Measurements from ENCODE around the gene CAMTA1.
A peak's percentile ranks its signal among the peaks of the same experiment; 100 is the strongest.

The CAMTA1 gene

DNA sequence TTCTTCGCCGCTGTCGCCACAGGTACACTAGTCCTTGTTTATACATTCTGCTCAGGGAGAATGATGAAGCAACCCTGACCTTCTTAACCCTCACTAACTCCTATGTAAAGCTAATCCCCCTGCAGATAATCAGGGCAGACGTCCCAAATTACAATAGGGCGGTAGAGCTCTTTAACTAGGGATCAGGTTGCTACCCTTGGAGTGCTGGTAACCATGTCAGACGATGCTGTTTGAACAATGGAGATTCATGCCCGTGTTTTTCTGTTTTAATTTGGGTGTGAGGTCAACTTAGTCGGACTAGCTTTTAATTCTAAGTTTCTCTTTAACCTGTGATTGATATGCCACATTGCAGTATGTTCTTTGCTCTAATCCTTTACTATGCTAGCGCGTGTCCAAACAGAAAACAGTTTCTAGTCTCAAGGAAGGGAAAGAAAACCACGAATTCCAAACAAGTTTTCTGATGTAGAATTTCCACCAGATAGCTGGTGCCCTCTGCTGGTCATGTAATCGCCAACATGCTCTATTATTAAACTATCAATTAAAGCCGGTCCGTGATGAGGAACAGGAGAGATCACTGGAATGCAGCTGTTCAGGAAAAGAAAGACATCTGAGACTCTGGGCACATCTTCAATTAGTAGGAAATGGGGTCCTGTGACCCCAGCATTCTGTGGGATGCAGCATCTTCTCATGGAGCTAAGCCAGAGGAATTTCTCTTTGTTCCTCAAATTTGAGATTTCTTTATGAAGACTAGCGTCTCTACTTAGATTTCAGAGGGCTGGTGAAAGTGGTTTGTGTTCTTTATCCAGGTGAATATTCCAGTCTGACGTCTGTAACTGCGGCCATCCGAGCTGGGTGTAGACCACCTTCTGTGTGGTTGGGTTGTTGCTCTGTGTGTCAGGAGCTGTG is 967.5 kb downstream of the CAMTA1 start:
- DNase-seq: peak; percentile 33

DNA sequence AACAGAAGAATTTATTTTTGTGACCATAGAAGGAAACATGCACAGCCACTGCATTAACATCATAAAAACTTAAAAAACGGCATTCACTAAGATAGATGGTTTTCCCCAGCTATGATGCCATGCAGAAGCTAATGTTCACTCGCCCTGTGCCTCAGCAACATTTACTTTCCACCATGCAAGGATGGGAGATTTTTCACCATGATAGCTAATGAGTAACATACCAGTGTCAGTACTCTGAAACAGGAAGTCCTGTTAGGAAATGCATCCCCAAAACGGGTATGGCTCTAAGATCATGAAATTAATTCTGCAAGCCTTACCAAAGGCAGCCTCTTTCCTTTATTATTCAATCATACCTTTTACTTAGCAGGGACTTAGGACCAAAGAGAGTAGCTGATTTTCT is 968.4 kb downstream of the CAMTA1 start:
- DNase-seq: no peak

DNA sequence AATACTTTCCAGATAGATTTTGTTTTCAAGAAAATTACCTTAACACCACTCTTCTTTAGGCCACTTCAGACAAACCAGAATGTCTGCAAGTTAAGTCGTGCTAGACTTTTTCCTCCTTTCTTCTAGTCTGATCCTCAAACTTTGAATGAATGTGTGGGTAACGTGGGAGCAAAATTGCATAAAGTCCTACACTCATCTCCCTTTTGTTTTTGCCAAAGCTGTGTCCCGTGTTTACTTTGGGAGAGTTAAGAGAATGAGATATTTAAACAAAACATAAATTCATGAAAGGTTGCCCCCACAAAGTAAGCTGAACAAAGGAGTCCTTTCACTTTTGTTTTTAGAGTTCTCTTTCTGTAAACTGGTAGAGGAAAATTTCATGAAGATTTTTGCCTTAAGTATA is 969.0 kb downstream of the CAMTA1 start:
- DNase-seq: no peak

DNA sequence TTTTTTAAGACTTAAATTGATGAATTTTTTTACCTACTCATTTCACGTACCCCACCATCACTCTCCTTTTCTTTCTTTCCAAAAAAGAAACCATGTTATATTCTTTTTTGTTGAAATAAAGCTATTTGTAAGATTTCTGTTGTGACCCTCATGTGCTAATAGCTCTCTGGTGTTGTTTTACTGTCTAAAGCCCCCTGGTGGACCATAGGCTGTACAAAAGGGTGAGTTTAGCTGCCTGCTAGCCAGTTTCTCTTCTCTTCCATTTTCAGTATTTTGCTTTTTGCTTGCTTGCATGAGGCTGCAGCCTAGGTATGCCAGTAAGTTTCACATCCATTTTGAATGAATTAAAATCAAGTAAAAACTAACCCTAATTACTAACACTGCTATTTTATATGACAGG is 970.2 kb downstream of the CAMTA1 start:
- DNase-seq: no peak

DNA sequence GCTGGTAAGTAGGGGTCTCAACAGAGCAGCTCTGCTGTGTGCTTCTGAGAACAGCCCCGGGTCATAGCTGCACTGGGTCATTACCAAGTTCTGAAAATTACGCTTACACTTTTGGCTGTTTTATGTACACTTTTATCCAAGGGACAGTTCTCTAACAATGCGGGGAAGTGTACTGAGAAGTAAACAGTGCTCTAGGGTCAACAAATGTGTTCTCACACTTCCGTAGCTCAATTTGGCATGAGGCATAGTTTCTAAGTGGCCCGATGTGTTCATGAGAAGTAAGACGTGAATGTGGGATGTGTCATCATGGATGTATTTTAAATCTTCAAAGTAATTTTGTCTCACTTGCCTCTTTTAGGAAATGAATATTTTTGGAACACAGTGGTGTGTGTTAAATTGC is 975.0 kb downstream of the CAMTA1 start:
- no peak for DNase-seq

DNA sequence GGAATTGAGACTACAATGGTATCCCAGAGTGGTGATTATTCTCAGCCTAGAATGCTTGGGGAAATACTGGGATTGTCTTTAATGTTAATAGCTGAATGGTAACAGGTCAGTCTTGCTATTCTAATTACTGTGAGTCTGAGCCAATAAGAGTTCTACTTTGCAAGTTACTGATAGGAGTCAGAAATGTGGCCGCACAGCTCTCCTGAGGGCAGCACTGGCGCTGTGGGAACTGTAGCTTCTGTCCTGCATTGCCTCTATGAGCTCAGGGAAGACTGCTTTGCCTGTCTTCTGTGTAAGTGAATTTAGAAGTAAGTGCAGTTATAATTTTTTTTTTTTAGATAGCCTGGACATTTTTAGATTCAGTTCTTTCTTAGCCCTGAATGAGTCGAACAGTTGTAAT is 975.8 kb downstream of the CAMTA1 start:
- no peak for DNase-seq

DNA sequence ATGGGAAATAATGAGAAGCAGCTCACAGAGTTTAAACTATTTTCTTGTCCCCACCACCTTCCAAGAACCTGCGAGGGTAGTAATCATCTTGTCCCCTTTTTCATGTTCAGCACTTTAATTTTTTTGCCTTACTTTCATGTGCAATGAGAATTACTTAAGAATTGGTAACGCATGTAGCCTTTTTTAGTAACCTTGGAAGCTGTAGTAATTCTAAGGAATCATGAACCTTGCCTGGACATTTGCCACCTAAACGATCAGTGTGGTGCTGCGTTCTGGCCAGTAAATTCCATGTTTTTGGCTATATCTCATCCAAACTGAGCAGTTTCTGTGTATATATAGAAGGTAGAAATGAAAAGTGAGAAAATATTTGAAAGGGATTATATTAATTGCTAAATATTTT is 981.9 kb downstream of the CAMTA1 start:
- no peak for DNase-seq

DNA sequence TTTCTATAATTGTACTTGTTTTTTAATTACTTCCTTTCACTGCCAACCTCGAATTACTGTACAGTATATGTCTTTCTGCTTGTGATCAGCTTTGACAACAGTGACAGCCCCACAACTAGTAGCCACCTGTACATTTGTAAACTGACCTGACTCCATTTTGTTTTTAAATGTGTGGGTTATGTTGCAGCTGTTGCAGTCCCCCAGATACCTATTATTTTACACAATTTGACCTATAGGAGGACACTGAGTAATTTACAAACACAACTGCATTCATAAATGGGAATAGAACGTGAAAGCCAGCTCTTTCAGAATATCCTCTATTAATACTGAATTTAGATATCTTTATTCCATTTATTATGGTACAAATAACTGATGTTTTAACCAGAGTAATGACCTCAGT is 983.3 kb downstream of the CAMTA1 start:
- no peak for DNase-seq

DNA sequence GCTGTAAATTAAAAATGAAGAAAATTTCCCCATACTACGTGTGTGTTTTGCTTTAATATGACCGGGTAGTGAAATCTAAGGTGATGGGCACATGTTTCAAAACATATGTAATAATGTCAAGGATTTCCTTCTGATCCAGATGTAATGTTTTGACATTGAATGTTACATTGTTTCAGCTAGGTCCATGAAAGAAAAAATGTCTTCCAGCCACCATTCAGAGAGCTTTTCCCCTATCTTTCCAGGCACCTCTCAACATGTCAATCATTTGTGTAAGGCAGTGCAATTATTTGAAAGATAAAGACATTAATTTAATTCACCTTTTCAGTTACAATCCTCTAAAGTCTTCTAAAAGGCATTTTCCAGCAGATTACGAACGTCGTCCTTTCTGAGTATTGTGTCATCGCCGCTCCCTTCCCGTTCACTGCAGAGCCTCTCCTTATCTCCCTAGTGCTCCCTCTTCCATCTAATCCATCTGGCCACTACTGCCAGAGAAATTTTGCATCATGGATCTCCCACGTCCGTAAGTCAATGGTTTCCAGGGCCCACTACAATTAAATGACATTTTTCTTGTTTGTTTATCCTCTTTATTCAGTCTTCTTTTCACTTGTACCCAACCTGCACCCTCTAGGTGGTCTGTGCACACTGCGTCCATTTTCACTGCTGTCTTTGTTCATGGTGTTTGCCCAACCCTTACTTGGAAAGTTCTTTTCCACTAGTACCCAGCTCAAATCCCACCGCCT is 984.6 kb downstream of the CAMTA1 start:
- DNase-seq: no peak

DNA sequence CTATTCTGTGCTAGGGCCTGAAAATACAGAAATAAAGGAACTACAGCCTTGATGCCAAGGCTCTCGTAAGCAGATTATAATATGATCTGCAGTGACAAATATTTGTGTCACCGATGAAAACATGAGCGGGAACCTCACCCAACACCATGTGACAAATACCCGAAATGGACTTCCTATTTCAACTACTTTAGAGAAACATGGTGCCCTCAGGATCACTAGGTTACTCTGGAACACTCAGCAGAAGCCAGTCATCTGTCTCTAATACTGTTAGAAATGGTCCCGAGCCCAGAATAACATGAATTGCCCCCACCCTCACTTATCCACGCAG is 985.4 kb downstream of the CAMTA1 start:
- DNase-seq: no peak

DNA sequence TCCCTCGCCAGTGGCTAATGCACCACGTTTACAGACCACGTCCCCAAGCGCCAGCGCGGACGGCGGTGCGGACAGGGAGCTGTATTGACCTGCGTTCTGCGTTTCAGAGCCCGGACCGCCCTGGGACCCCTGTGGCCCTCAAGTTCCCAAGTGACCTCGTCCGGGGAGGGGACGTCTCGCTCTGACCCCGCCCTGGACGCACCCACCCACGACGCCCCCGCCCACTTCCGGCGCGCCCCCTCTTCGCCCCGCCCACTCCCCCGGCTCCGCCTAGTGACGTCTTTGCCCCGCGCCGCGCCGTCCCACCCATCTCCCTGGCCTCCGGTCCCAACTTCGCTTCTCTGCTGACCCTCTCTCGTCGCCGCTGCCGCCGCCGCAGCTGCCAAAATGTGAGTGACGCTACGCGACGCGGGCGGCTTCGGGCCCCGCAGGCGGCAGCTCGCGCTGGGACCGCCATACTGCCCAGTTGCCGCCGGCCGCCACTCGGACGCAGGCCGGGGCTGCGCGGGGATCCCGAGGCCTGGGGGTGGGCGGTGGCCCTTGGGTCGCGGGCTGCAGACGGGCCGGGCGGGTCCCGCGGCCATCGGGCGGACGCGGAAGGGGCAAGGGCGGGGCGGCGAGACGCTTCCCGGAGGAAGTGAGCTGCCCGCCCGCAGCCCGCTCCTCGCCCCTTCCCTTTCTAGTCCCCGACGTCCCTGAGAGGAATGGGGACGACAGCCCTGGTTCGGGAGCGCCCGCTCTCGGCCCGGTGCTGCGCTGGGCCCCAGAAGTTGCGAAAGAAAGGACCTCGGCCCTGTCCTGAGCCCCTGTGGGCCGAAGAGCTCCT is 986.0 kb downstream of the CAMTA1 start, which contains the start of gene VAMP3:
TSS of gene VAMP3 (plus strand) at position 300 of the 826 bp plus-strand sequence. CDS start at position 388, 88 bp downstream.
- peak; percentile 72 for DNase-seq

DNA sequence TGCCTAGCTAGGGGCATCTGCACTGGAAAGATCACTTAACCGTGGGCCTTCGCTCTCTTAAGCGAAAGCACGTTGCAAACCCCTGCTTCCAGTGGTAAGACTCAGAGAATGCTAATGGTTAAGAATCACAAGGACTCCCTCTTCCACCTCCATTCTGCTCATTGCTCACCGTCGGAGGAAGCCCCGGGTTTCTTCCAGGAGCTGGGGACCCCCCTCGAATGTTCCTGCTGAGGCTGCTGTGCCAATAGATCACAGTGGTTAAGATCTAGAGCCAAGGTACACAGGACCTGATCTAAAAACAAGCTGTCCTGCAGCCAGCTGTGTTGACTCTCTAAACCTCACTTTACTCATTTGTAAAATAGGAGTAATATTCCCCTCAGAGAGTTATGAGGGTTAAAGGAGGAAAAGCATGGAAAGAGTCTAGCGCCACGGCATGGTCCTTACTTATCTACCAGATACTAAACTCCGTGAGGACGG is 986.6 kb downstream of the CAMTA1 start:
- no peak for DNase-seq

DNA sequence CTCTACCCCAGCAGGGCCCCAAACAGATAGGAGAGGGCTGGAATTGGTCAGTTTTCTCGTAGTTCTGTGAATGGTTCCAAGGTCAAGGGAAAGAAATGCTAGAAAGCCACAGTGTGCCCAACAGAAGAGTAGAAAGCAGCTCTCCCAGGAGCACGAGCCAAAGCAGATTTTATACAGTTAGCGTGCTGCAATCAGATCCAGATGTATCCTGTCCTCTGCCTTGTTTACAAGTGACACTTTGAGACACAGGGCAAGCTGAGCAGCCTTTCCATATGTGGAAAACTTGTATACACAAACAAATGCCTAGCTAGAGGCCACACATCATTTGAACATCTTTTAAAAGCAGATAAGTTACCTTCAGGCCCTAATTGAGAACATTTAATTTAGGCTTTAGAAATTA is 992.3 kb downstream of the CAMTA1 start:
- DNase-seq: no peak

DNA sequence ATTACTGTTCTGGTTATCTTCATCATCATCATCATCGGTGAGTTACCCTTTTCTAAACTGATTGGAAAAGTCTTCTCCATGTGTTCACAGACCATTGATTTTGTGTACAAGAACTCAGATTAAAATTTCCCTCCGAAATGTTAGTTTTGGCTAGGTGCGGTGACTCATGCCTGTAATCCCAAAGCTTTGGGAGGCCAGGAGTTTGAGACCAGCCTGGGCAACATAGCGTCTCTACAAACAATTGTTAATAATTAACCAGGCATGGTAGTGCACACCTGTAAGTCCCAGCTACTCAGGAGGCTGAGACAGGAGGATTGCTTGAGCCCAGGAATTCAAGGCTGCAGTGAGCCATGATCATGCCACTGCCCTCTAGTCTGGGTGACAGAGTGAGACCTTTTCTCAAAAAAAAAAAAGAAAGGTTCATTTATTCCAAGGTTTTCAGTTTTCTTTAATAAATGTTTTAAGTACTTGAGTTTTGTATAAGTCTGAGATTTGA is 992.9 kb downstream of the CAMTA1 start:
- no peak for DNase-seq

DNA sequence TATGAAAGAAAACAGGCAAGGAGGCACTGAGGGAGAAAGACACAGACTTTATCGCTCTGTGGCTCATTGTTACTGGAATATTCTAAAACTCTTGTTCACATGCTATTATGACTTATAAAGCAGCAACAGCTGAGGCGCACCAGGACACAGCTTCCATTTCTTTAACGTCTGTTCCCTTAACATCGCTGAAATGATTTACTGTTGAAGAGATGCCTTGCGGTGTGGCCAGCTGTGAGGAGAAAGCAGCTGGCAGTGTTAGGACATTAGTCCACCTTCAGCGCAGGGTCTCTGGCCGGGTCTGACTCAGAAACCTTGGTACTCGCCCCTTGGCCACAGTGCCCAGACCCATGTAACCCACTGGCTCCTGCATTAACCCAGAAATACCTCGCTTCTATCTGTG is 995.7 kb downstream of the CAMTA1 start:
- no peak for DNase-seq

DNA sequence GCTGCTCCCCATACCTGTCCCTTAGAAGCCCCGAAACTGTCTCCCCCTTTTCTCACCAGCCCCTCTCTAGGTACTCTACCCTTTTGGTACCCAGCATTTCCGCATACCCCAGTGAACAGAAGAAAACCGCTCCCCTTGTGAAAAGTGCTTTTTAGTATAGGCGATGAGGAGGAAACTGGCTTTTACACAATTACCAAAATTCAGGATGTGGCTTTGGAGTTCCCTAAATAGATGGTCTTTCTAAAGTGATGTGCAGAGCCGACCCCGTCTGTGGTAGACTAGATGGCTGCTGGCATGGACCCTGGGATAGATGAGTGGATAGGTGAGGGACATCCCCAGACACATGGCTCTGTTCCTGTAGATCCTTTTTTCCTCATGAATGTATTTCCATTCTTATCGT is 996.2 kb downstream of the CAMTA1 start:
- DNase-seq: no peak

DNA sequence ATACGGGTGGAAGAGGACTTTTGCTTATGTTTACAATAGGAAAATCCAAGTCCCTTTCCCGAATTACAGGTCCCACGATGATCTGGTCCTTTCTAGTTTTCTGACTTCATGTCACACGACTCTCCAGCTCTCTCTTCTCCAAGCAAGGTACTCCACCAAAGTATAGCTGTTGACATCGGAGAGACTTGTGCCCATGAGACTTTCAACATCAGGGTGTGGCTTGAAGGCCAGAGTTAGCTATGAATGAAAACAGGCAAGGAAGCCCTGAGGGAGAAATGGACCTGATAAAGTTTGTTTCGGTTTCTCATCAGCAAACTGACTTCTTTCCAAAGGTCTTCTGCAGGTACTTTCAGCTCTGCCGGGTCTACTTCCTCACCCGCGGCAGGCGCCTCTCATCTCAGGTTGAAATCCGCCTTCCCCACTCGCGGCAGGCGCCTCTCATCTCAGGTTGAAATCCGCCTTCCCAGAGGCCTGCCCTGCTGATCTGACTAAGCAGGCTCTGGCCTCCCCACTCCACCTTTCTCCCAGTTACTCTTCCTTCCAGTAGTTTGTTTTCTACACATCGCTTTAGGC is 996.8 kb downstream of the CAMTA1 start:
- no peak for DNase-seq

DNA sequence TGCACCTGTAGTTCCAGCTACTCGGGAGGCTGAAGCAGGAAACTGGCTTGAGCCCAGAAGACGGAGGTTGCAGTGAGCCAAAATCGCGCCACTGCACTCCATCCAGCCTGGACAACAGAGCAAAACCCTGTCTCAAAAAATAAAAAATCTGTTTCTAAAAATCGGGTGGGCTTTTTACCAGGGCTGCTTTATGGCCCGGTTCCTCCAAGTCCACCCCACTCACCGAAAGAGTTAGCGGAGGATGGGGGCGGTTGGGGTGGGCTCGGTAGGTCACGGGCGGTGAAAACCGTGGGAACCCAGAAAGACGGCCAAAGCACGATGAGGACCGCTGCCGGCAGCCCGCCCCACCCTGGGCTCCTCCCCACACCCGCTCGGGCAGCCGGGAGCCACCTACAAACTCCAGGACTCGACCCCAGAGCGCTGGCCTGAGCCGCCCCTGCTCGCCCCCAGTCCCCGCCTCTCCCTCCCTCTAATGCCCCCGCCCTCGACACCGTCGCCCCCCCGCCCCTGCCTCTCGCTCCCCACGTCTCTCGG is 998.0 kb downstream of the CAMTA1 start:
- no peak for DNase-seq

DNA sequence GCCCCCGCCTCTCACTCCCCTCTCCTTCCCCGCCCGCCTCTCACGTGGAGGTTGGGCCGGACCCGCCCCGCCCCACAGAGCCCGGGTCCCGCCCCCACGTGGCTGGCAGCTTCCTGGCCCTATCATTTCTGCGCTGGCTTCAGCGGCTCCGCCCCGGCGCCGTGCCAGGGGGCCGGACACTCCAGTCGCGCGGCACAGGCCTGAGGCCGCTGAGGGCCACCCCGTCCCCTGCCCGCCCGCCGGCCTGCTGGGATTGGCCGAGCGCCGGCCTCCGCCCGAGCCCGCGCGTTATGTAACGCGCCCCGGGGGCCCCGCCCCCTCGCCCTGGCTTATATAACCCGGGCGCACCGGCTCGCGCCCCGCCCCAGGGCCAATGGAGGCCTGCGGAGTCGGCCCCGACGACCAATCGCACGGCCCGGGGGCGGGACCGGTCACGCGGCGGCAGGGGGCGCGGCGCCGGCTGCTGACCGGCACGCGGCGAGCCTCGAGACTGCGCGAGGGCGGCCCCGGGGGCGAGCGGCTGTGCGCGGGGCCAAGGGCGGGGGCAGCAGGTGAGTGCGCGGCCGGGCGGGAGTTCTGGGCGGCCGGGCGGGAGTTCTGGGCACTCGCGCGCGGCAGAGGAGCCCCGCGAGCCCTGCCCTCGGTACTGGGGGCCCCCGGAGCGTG is 998.7 kb downstream of the CAMTA1 start, which contains the start of gene PER3:
TSS of gene PER3 (plus strand) at position 466 of the 666 bp plus-strand sequence. CDS start 587 bp downstream, outside the sequence.
- peak; percentile 87 for DNase-seq

DNA sequence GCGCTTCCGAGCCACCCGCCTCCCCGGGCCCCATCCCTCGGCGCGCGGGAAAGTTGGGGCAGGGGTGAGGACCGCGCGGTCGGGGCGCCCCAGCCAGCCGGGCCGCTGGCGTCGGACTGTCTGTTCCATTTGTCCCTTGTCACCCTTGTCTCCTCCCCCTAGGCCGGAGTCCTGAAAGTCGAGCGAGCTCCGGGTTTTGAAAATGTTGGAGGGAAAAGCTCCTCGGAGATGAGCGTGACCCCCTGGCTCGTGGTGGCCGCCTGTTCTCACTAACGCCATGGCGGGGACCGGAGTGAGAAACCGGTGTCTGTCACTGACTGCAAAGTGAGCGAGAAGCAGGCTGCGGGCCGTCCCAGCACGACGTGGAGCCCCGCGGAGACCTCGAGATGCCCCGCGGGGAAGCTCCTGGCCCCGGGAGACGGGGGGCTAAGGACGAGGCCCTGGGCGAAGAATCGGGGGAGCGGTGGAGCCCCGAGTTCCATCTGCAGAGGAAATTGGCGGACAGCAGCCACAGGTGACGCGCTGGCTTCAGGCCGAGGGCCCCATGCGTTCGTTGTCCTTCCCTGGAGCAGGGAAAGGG is 999.3 kb downstream of the CAMTA1 start:
- DNase-seq: no peak

DNA sequence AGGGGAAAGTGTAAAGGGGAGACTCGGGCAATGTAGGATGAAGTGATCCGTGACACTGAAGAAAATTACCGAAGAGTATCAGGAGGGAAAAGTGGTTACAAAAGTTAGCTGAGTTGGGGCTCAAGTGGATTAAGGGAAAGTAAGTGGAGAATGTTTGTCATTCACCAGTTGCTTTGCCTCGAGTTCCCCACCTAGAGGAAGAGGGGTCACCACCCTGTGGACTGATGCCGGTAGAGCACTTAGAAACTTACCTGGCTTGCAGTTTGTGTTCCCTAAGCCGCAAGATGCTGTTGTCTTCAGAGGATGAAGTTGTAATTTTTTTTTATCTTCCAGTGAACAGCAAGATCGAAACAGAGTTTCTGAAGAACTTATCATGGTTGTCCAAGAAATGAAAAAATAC is 999.9 kb downstream of the CAMTA1 start:
- DNase-seq: no peak

All from effector CD4-positive, alpha-beta T cell (primary cell).